ENCODE measurements around the gene RNF152. TPM values are rescaled to one million over a fixed set of nuclear protein-coding genes. Genes with fewer than 3 reads are reported as not detected.

Gene RNF152
- total RNA-seq, 3 donors from 2014 or later (not counting 1 experiment from before 2014, with no cell fraction given) = 0.49 to 1.3 (median 0.50) TPM

- H3K9me3 ChIP-seq (ENCODE audit: control insufficient read depth, insufficient read depth, low read length) = no peaks in the 10 kb centered on the region
- no peak for DNase-seq
- no peaks in the 10 kb centered on the region for H3K27me3 ChIP-seq (ENCODE audit: control insufficient read depth, insufficient read depth, low read length)
- intact Hi-C loops (cut with micrococcal nuclease) = no loop called here
- TF ChIP-seq, protein P1, sequence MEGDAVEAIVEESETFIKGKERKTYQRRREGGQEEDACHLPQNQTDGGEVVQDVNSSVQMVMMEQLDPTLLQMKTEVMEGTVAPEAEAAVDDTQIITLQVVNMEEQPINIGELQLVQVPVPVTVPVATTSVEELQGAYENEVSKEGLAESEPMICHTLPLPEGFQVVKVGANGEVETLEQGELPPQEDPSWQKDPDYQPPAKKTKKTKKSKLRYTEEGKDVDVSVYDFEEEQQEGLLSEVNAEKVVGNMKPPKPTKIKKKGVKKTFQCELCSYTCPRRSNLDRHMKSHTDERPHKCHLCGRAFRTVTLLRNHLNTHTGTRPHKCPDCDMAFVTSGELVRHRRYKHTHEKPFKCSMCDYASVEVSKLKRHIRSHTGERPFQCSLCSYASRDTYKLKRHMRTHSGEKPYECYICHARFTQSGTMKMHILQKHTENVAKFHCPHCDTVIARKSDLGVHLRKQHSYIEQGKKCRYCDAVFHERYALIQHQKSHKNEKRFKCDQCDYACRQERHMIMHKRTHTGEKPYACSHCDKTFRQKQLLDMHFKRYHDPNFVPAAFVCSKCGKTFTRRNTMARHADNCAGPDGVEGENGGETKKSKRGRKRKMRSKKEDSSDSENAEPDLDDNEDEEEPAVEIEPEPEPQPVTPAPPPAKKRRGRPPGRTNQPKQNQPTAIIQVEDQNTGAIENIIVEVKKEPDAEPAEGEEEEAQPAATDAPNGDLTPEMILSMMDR (IDR thresholded peaks at IDR 0.05) = no peak
- no peaks in the 10 kb centered on the region for H3K36me3 ChIP-seq (ENCODE audit: control insufficient read depth, insufficient read depth, low read length)
- no peaks in the 10 kb centered on the region for H3K4me1 ChIP-seq (ENCODE audit: control insufficient read depth, insufficient read depth, low read length)
- Mint-ChIP-seq H3K4me1 (no peaks in the 10 kb centered on the region), H3K27me3 (ENCODE audit: low read depth in 2 of 2) (peaks cover 6 to 12% of the 10 kb centered on the region in 2 donors), H3K36me3 (no peaks in the 10 kb centered on the region), H3K4me3 (no peak overlapping the region), H3K9me3 (no peaks in the 10 kb centered on the region), H3K27ac (no peak overlapping the region)
- ATAC-seq = no peak
- H3K27ac ChIP-seq (ENCODE audit: low read length) = no peak overlapping the region
- H3K4me3 ChIP-seq (ENCODE audit: low read length) = no peak overlapping the region
- 91% methylated on average over 19 of the region's 19 CpGs for WGBS (ENCODE audit: insufficient coverage)
Measured at GRCh38 chr18:61855449-61856378, 37.1 kb downstream of the RNF152 start.

DNA sequence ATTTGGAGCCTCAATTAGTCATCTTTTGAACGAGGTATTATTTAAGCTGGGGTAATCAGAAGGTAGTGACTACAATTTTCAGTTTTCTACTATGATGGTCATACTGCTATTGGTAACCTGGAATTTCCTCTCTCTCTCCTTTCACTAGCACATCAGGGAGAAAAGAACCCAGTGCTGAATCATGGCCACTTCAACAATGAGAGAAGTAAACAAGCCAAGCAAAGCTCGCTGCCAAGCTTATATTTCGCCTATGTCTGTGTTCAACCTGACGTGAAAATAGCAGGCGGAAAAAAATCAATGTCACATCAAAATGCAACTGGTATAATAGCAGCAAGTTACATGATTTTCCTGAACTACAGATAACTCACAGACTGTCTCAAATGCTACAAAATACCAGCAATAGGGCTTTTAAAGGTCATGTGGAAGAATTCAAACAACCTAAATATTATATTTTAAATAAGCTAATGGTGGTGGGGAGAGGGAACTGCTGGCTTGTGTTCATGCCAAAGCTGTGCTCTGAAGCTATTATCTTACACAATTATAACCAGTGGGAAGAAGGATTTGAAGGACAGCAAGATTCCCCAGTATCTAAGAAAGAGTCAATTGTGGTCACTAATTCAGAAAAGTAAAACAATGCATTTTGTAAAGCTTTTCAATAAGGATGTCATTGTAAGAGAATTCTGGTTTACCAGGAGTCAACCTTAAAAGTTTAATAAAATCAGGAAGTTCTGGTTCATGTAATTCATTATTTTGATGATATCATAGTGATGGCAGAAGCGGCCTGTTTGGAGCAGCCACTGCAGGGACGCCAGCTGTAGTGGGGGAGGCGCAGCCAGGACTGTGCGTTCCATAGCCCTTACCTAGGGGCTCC is 38.0 kb downstream of the RNF152 start:
- DNase-seq (no peak), ATAC-seq (no peak)
- Histone ChIP-seq H3K36me3 (ENCODE audit: control insufficient read depth, insufficient read depth, low read length) (no peaks in the 10 kb centered on the region), H3K27ac (ENCODE audit: low read length) (no peak overlapping the region), H3K9me3 (ENCODE audit: control insufficient read depth, insufficient read depth, low read length) (no peaks in the 10 kb centered on the region), H3K4me1 (ENCODE audit: control insufficient read depth, insufficient read depth, low read length) (no peaks in the 10 kb centered on the region), H3K4me3 (ENCODE audit: low read length) (no peak overlapping the region), H3K27me3 (ENCODE audit: control insufficient read depth, insufficient read depth, low read length) (no peaks in the 10 kb centered on the region)
- Mint-ChIP-seq H3K36me3 (no peaks in the 10 kb centered on the region), H3K27ac (no peak overlapping the region), H3K4me1 (no peaks in the 10 kb centered on the region), H3K27me3 (ENCODE audit: low read depth in 2 of 2) (peaks cover 6 to 12% of the 10 kb centered on the region in 2 donors), H3K4me3 (no peak overlapping the region), H3K9me3 (no peaks in the 10 kb centered on the region)
- TF ChIP-seq, protein P1 (IDR thresholded peaks at IDR 0.05) = no peak
- intact Hi-C loops (cut with micrococcal nuclease) = no loop called here
- 78% methylated on average over 9 of the region's 9 CpGs for WGBS (ENCODE audit: insufficient coverage)

GRCh38 chr18:61853855-61854254 is 39.0 kb downstream of the RNF152 start:
- H3K9me3 ChIP-seq (ENCODE audit: control insufficient read depth, insufficient read depth, low read length) = no peaks in the 10 kb centered on the region
- Mint-ChIP-seq H3K36me3 (no peaks in the 10 kb centered on the region), H3K9me3 (no peaks in the 10 kb centered on the region), H3K27me3 (ENCODE audit: low read depth in 2 of 2) (peaks cover 6 to 12% of the 10 kb centered on the region in 2 donors), H3K4me1 (no peaks in the 10 kb centered on the region), H3K4me3 (no peak overlapping the region), H3K27ac (no peak overlapping the region)
- DNase-seq (no peak), ATAC-seq (no peak)
- H3K36me3 ChIP-seq (ENCODE audit: control insufficient read depth, insufficient read depth, low read length) = no peaks in the 10 kb centered on the region
- H3K4me1 ChIP-seq (ENCODE audit: control insufficient read depth, insufficient read depth, low read length) = no peaks in the 10 kb centered on the region
- intact Hi-C loops (cut with micrococcal nuclease) = no loop called here
- WGBS (ENCODE audit: insufficient coverage) = 88% methylated on average over 3 of the region's 3 CpGs
- no peak overlapping the region for H3K27ac ChIP-seq (ENCODE audit: low read length)
- TF ChIP-seq, protein P1 (IDR thresholded peaks at IDR 0.05) = no peak
- H3K27me3 ChIP-seq (ENCODE audit: control insufficient read depth, insufficient read depth, low read length) = no peaks in the 10 kb centered on the region
- H3K4me3 ChIP-seq (ENCODE audit: low read length) = no peak overlapping the region
